CD14-positive monocyte (primary cell): ENCODE data around the gene STK39. TPM values are rescaled to one million over a fixed set of nuclear protein-coding genes. Genes with fewer than 3 reads are reported as not detected.

Experiments
- DNase-seq, 3 donors: peaks; one replicate each; pipeline ENCODE4 v3.0.0-alpha.2; 2011 to 2022
- H2AFZ ChIP-seq: 2 replicates; pipeline ENCODE4 v1.6.0; 2012; ENCODE audit warnings: mild to moderate bottlenecking, low read depth, low read length, inconsistent platforms; ENCODE audit not compliant: insufficient read depth, poor library complexity, severe bottlenecking
- H3K27ac ChIP-seq, 2 donors: 1 replicate in 1 of 2; 2 replicates in 1 of 2; pipeline ENCODE4 v1.5.1; 2012 to 2013; ENCODE audit warnings: low read length in 2 of 2, control low read depth in 1 of 2, inconsistent platforms in 1 of 2, low read depth in 1 of 2, mild to moderate bottlenecking in 1 of 2
- H3K27me3 ChIP-seq, 2 donors: one replicate each; pipeline versions ENCODE4 v1.6.0 to v1.6.1; 2011 to 2013; ENCODE audit warnings: low read length in 2 of 2; ENCODE audit not compliant: control insufficient read depth in 2 of 2, insufficient read depth in 2 of 2
- H3K36me3 ChIP-seq, 2 donors: replicated peaks in 1 of 2; 1 replicate in 1 of 2; 2 replicates in 1 of 2; pipeline versions ENCODE4 v1.5.1 to v1.6.1; 2012 to 2013; ENCODE audit warnings: low read length in 2 of 2, control low read depth in 1 of 2, inconsistent platforms in 1 of 2, mild to moderate bottlenecking in 1 of 2; ENCODE audit not compliant: insufficient read depth in 2 of 2, control insufficient read depth in 1 of 2
- H3K4me1 ChIP-seq, 2 donors: 1 replicate in 1 of 2; 2 replicates in 1 of 2; pipeline versions ENCODE4 v1.5.1 to v1.6.1; 2012 to 2013; ENCODE audit warnings: low read length in 2 of 2, control low read depth in 1 of 2, inconsistent platforms in 1 of 2, mild to moderate bottlenecking in 1 of 2, moderate library complexity in 1 of 2; ENCODE audit not compliant: insufficient read depth in 2 of 2, control insufficient read depth in 1 of 2
- H3K4me2 ChIP-seq: replicated peaks from 2 replicates; pipeline ENCODE3; 2012; ENCODE audit warnings: low read length, moderate library complexity, mild to moderate bottlenecking; ENCODE audit not compliant: poor library complexity, severe bottlenecking; ENCODE audit errors: extremely low read depth
- H3K4me3 ChIP-seq, 3 experiments: fragments of 200-600 bp in 1 of 3; sonication (generic) in 1 of 3; replicated peaks in 1 of 3; 1 replicate in 2 of 3; 2 replicates in 1 of 3; pipeline ENCODE4 v1.5.1; 2011 to 2013; ENCODE audit warnings: low read length in 3 of 3, mild to moderate bottlenecking in 3 of 3, control low read depth in 2 of 3, low read depth in 2 of 3, inconsistent platforms in 1 of 3, moderate library complexity in 1 of 3
- H3K79me2 ChIP-seq: 2 replicates; pipeline ENCODE4 v1.6.0; 2012; ENCODE audit warnings: mild to moderate bottlenecking, control low read depth, inconsistent platforms, low read length, moderate library complexity; ENCODE audit not compliant: insufficient read depth
- H3K9ac ChIP-seq: 2 replicates; pipeline ENCODE4 v1.6.0; 2017; ENCODE audit warnings: low read length, mild to moderate bottlenecking; ENCODE audit not compliant: insufficient read depth, poor library complexity, severe bottlenecking
- H3K9me3 ChIP-seq, 2 donors: replicated peaks in 1 of 2; 1 replicate in 1 of 2; 2 replicates in 1 of 2; pipeline versions ENCODE4 v1.5.1 to v1.6.1; 2012 to 2013; ENCODE audit warnings: low read length in 2 of 2, control low read depth in 1 of 2; ENCODE audit not compliant: control insufficient read depth in 1 of 2, insufficient read depth in 1 of 2
- H4K20me1 ChIP-seq: 2 replicates; pipeline ENCODE4 v1.6.0; 2012; ENCODE audit warnings: mild to moderate bottlenecking, low read length, control low read depth, moderate library complexity; ENCODE audit not compliant: insufficient read depth
- H3K27ac Mint-ChIP-seq, 7 donors: one replicate each; pipeline ENCODE4 v1.8.0; 2020; ENCODE audit warnings: mild to moderate bottlenecking in 7 of 7, mixed read lengths in 7 of 7, moderate library complexity in 6 of 7, inconsistent platforms in 2 of 7
- H3K27me3 Mint-ChIP-seq, 3 donors: one replicate each; pipeline ENCODE4 v1.8.0; 2021 to 2022; ENCODE audit warnings: low read depth in 3 of 3, mild to moderate bottlenecking in 3 of 3, mixed read lengths in 3 of 3, moderate library complexity in 3 of 3, inconsistent platforms in 1 of 3
- H3K36me3 Mint-ChIP-seq, 2 donors: one replicate each; pipeline ENCODE4 v1.8.0; 2020; ENCODE audit warnings: mixed read lengths in 2 of 2, inconsistent platforms in 1 of 2, mild to moderate bottlenecking in 1 of 2
- H3K4me1 Mint-ChIP-seq: one replicate; pipeline ENCODE4 v1.8.0; 2020; ENCODE audit warnings: mild to moderate bottlenecking, mixed read lengths
- H3K4me3 Mint-ChIP-seq, 2 donors: one replicate each; pipeline ENCODE4 v1.8.0; 2020; ENCODE audit warnings: mild to moderate bottlenecking in 2 of 2, mixed read lengths in 2 of 2, moderate library complexity in 1 of 2
- H3K9me3 Mint-ChIP-seq, 7 donors: one replicate each; pipeline ENCODE4 v1.8.0; 2020 to 2022; ENCODE audit warnings: mixed read lengths in 7 of 7, mild to moderate bottlenecking in 6 of 7, moderate library complexity in 6 of 7, inconsistent platforms in 2 of 7
- CTCF ChIP-seq: fragments of 200-600 bp; IDR thresholded peaks from one replicate; pipeline ENCODE4 v1.8.0; 2022; ENCODE audit warnings: antibody characterized with exemption, mild to moderate bottlenecking
- WGBS: methylation state at CpG from one replicate; pipeline ENCODE4 v1.1.5; 2013; ENCODE audit warnings: missing lambda C conversion rate; ENCODE audit not compliant: insufficient coverage; 5-methylcytosine and 5-hydroxymethylcytosine counted together
- intact Hi-C, 2 donors: fragments of 100-400 bp; cut with micrococcal nuclease; formaldehyde crosslinking; loops; one replicate each; pipeline versions ENCODE4 v1.15.0 to v1.15.1; 2023
- polyA plus RNA-seq, 3 donors: library from polyadenylated mRNA; depleted of rRNA in 1 of 3; unstranded in 2 of 3; stranded (reverse) in 1 of 3; fragments of 300-500 nt in 2 of 3; fragments of >200 nt in 1 of 3; fragmentation: Illumina TruSeq in 2 of 3; gene quantifications; 1 replicate in 2 of 3; 2 replicates in 1 of 3; pipeline ENCODE4 v1.2.3, GENCODE V29; 2012 to 2021

Gene STK39
- polyA plus RNA-seq, 3 donors = 1.2 to 2.7 (median 2.6) TPM

- Histone ChIP-seq H3K4me3 (no peak overlapping the region), H3K36me3 (peaks cover 2 to 40% of the 10 kb centered on the region in 2 donors), H3K4me1 (no peaks in the 10 kb centered on the region), H3K9me3 (no peaks in the 10 kb centered on the region), H3K79me2 (no peaks in the 10 kb centered on the region), H3K4me2 (no peak overlapping the region), H3K27ac (no peak overlapping the region), H4K20me1 (no peaks in the 10 kb centered on the region), H3K27me3 (no peaks in the 10 kb centered on the region), H2AFZ (no peak overlapping the region), H3K9ac (no peak overlapping the region)
- no peak for TF ChIP-seq CTCF
- Mint-ChIP-seq H3K27ac (peak overlapping the region in 2 of 7 donors; percentile 3 to 74), H3K9me3 (peaks cover 0 to 5% (median 0%) of the 10 kb centered on the region in 7 donors), H3K4me1 (peaks cover 3% of the 10 kb centered on the region), H3K4me3 (no peak overlapping the region), H3K36me3 (peaks cover 37 to 46% of the 10 kb centered on the region in 2 donors), H3K27me3 (no peaks in the 10 kb centered on the region)
- 100% methylated on average over 1 of the region's 3 CpGs for WGBS
- intact Hi-C loops = no loop called here
- DNase-seq = no peak
Observed at GRCh38 chr2:168105127-168105683, 142.2 kb downstream of the STK39 start.

GRCh38 chr2:168097431-168097830 lies 150.0 kb downstream of the STK39 start:
- Mint-ChIP-seq H3K27ac (peak overlapping the region in 1 of 7 donors; percentile 34), H3K9me3 (peaks cover 0 to 2% (median 0%) of the 10 kb centered on the region in 7 donors), H3K4me1 (no peaks in the 10 kb centered on the region), H3K27me3 (no peaks in the 10 kb centered on the region), H3K4me3 (no peak overlapping the region), H3K36me3 (peaks cover 24 to 26% of the 10 kb centered on the region in 2 donors)
- TF ChIP-seq CTCF = no peak
- Histone ChIP-seq H2AFZ (no peak overlapping the region), H4K20me1 (no peaks in the 10 kb centered on the region), H3K27me3 (no peaks in the 10 kb centered on the region), H3K9me3 (no peaks in the 10 kb centered on the region), H3K9ac (no peak overlapping the region), H3K4me1 (no peaks in the 10 kb centered on the region), H3K4me2 (no peak overlapping the region), H3K4me3 (no peak overlapping the region), H3K36me3 (peaks cover 10 to 54% of the 10 kb centered on the region in 2 donors), H3K79me2 (no peaks in the 10 kb centered on the region), H3K27ac (no peak overlapping the region)
- no peak for DNase-seq
- 100% methylated on average over 2 of the region's 5 CpGs for WGBS
- intact Hi-C loops = no loop called here
